ENCODE results near the gene IFI27.

DNA sequence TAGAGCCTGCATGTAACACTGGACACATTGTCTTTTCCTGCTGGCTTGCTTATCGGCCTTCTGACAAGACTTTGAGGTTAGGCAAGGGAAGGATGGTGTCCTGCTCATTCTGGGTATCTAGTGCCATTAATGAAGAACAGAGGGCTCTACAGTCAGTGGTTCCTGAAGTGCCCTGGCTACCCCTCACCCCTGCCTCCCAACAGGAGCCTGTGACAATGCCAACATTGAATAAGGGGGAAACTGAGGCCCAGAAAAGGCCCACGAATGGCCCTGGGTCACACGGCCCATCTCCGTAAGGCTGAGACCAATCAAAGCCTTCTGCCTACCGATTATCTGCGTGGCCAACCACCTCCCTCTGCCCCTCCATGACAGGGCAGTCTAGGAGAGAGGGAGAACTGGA is 16.8 kb downstream of the IFI27 start:
- no peak for TF ChIP-seq ZNF654 (tag by site-specific recombination; IDR thresholded peaks at IDR 0.05; ENCODE audit: low read depth)
- TF ChIP-seq MYNN (tag by site-specific recombination; IDR thresholded peaks at IDR 0.05; ENCODE audit: borderline replicate concordance) = no peak
- no peak for TF ChIP-seq ZNF670 (tag by site-specific recombination; IDR thresholded peaks at IDR 0.05; ENCODE audit: low read depth)
- no peak for TF ChIP-seq CTCF (tag by site-specific recombination; IDR thresholded peaks at IDR 0.05)
- no peak for TF ChIP-seq SALL2 (tag by site-specific recombination; IDR thresholded peaks at IDR 0.05; ENCODE audit: borderline replicate concordance)
- TF ChIP-seq ZNF133 (tag by site-specific recombination; IDR thresholded peaks at IDR 0.05) = no peak
- TF ChIP-seq YY1 (tag by site-specific recombination; IDR thresholded peaks at IDR 0.05) = no peak
- TF ChIP-seq, protein P1, sequence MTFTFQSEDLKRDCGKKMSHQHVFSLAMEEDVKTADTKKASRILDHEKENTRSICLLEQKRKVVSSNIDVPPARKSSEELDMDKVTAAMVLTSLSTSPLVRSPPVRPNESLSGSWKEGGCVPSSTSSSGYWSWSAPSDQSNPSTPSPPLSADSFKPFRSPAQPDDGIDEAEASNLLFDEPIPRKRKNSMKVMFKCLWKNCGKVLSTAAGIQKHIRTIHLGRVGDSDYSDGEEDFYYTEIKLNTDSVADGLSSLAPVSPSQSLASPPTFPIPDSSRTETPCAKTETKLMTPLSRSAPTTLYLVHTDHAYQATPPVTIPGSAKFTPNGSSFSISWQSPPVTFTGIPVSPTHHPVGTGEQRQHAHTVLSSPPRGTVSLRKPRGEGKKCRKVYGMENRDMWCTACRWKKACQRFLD (tag by site-specific recombination; IDR thresholded peaks at IDR 0.05) = no peak
- no peak for TF ChIP-seq ZNF146 (tag by site-specific recombination; IDR thresholded peaks at IDR 0.05)

Data from HEK293 (cell line).